Parathyroid adenoma (tissue), 2 donors: ENCODE results near the gene SLC30A7.
"Not testable (repeated sequence)": the region's sequence is repeated elsewhere in the genome, so short reads cannot be mapped to it uniquely, and the experiment has no call there.

Source experiments
- H2AFZ ChIP-seq: fragments of 300-600 bp; sonication (generic); one replicate; pipeline ENCODE4 v1.7.0; 2017; ENCODE audit warnings: antibody characterized with exemption, mild to moderate bottlenecking
- H3K27ac ChIP-seq: fragments of 300-600 bp; sonication (generic); one replicate; pipeline ENCODE4 v1.7.0; 2017
- H3K27me3 ChIP-seq: fragments of 300-600 bp; sonication (generic); one replicate; pipeline ENCODE4 v1.7.0; 2017; ENCODE audit warnings: low read length; ENCODE audit not compliant: control insufficient read depth, insufficient read depth
- H3K36me3 ChIP-seq: fragments of 300-600 bp; sonication (generic); one replicate; pipeline ENCODE4 v1.7.0; 2017; ENCODE audit warnings: low read length; ENCODE audit not compliant: control insufficient read depth, insufficient read depth
- H3K4me1 ChIP-seq: fragments of 300-600 bp; sonication (generic); one replicate; pipeline ENCODE4 v1.7.0; 2017; ENCODE audit warnings: control low read depth
- H3K4me2 ChIP-seq: fragments of 300-600 bp; sonication (generic); one replicate; pipeline ENCODE4 v1.7.0; 2017; ENCODE audit warnings: low read length
- H3K4me3 ChIP-seq: fragments of 300-600 bp; sonication (generic); one replicate; pipeline ENCODE4 v1.7.0; 2017; ENCODE audit warnings: low read depth, low read length
- H3K79me2 ChIP-seq: fragments of 300-600 bp; sonication (generic); one replicate; pipeline ENCODE4 v1.7.0; 2017; ENCODE audit warnings: control low read depth
- H3K9ac ChIP-seq: fragments of 300-600 bp; sonication (generic); one replicate; pipeline ENCODE4 v1.7.0; 2017; ENCODE audit warnings: mild to moderate bottlenecking
- H3K9me3 ChIP-seq: fragments of 300-600 bp; sonication (generic); one replicate; pipeline ENCODE4 v1.7.0; 2017; ENCODE audit warnings: low read length; ENCODE audit not compliant: control insufficient read depth
- CTCF ChIP-seq: fragments of 300-600 bp; sonication (generic); IDR thresholded peaks from one replicate; pipeline ENCODE4 v1.7.0; 2017; ENCODE audit warnings: antibody characterized with exemption, mild to moderate bottlenecking
- donor health status: primary hyperparathyroidism.

Gene SLC30A7

GRCh38 chr1:100876291-100876690 lies 19.6 kb upstream of the SLC30A7 start:
- Histone ChIP-seq H3K9me3 (no peaks in the 10 kb centered on the region), H3K27ac (no peak overlapping the region), H3K4me2 (no peak overlapping the region), H3K9ac (no peak overlapping the region), H3K36me3 (no peaks in the 10 kb centered on the region), H3K27me3 (no peaks in the 10 kb centered on the region), H3K4me3 (no peak overlapping the region), H2AFZ (no peak overlapping the region), H3K4me1 (no peaks in the 10 kb centered on the region), H3K79me2 (no peaks in the 10 kb centered on the region)
- no peak for TF ChIP-seq CTCF

- no peak overlapping the region for H3K4me3 ChIP-seq
- TF ChIP-seq CTCF, result no peak
- no peaks in the 10 kb centered on the region for H3K9me3 ChIP-seq
- H3K4me2 ChIP-seq, result no peak overlapping the region
- no peaks in the 10 kb centered on the region for H3K27me3 ChIP-seq
- H3K36me3 ChIP-seq, result no peaks in the 10 kb centered on the region
- no peak overlapping the region for H3K9ac ChIP-seq
- no peaks in the 10 kb centered on the region for H3K79me2 ChIP-seq
- H2AFZ ChIP-seq, result no peak overlapping the region
- H3K27ac ChIP-seq, result no peak overlapping the region
- no peaks in the 10 kb centered on the region for H3K4me1 ChIP-seq
Measured at GRCh38 chr1:100879422-100879821, 16.5 kb upstream of the SLC30A7 start.

GRCh38 chr1:100881687-100882086 lies 14.2 kb upstream of the SLC30A7 start:
- no peak for TF ChIP-seq CTCF
- Histone ChIP-seq H3K9ac (no peak overlapping the region), H3K4me1 (no peaks in the 10 kb centered on the region), H3K4me3 (no peak overlapping the region), H3K4me2 (no peak overlapping the region), H3K27me3 (no peaks in the 10 kb centered on the region), H3K27ac (no peak overlapping the region), H3K79me2 (no peaks in the 10 kb centered on the region), H3K36me3 (no peaks in the 10 kb centered on the region), H3K9me3 (no peaks in the 10 kb centered on the region), H2AFZ (no peak overlapping the region)

- Histone ChIP-seq H3K27me3 (no peaks in the 10 kb centered on the region), H3K4me2 (no peak overlapping the region), H3K4me1 (no peaks in the 10 kb centered on the region), H3K79me2 (no peaks in the 10 kb centered on the region), H3K36me3 (no peaks in the 10 kb centered on the region), H3K27ac (no peak overlapping the region), H3K4me3 (no peak overlapping the region), H2AFZ (no peak overlapping the region), H3K9me3 (no peaks in the 10 kb centered on the region), H3K9ac (no peak overlapping the region)
- no peak for TF ChIP-seq CTCF
Measured at GRCh38 chr1:100882698-100883097, 13.2 kb upstream of the SLC30A7 start.

GRCh38 chr1:100883963-100884362 lies 11.9 kb upstream of the SLC30A7 start:
- Histone ChIP-seq H3K27me3 (no peaks in the 10 kb centered on the region), H3K4me3 (no peak overlapping the region), H3K9ac (no peak overlapping the region), H2AFZ (no peak overlapping the region), H3K9me3 (no peaks in the 10 kb centered on the region), H3K79me2 (no peaks in the 10 kb centered on the region), H3K36me3 (no peaks in the 10 kb centered on the region), H3K27ac (no peak overlapping the region), H3K4me1 (no peaks in the 10 kb centered on the region), H3K4me2 (no peak overlapping the region)
- TF ChIP-seq CTCF, result no peak

- not testable (repeated sequence) for H3K9ac ChIP-seq, H3K4me2 ChIP-seq, H3K79me2 ChIP-seq, H2AFZ ChIP-seq, H3K27me3 ChIP-seq, H3K9me3 ChIP-seq, H3K4me1 ChIP-seq, H3K4me3 ChIP-seq, H3K27ac ChIP-seq, H3K36me3 ChIP-seq
Measured at GRCh38 chr1:100889007-100889406, 6.9 kb upstream of the SLC30A7 start.

GRCh38 chr1:100889869-100890482 lies 5.9 kb upstream of the SLC30A7 start:
- not testable (repeated sequence) for H3K4me3 ChIP-seq, H3K9me3 ChIP-seq, H3K4me2 ChIP-seq, H3K4me1 ChIP-seq, H3K79me2 ChIP-seq, H2AFZ ChIP-seq, H3K27me3 ChIP-seq, H3K9ac ChIP-seq, H3K27ac ChIP-seq, H3K36me3 ChIP-seq
